ENCODE measurements around the gene B3GNT9. TPM values are rescaled to one million over a fixed set of nuclear protein-coding genes. Genes with fewer than 3 reads are reported as not detected.

The B3GNT9 gene
- total RNA-seq, 1 experiment from 2014 or later, result 11.5 TPM

GRCh38 chr16:67148656-67149275 is 2.0 kb downstream of the B3GNT9 start:
- Histone ChIP-seq H3K36me3 (ENCODE audit: insufficient read depth, low read length, poor library complexity, severe bottlenecking) (peaks cover 48% of the 10 kb centered on the region), H3K27ac (ENCODE audit: low read depth, low read length, poor library complexity, severe bottlenecking) (no peak overlapping the region), H3K27me3 (replicated peaks; ENCODE audit: insufficient read depth, low read depth, low read length, poor library complexity) (no peaks in the 10 kb centered on the region), H3K4me1 (ENCODE audit: insufficient read depth, low read length, poor library complexity, severe bottlenecking) (peaks cover 9% of the 10 kb centered on the region), H3K9me3 (ENCODE audit: low read depth, low read length, poor library complexity, severe bottlenecking) (no peaks in the 10 kb centered on the region), H3K4me3 (ENCODE audit: low read depth, low read length, poor library complexity, severe bottlenecking) (no peak overlapping the region)
- intact Hi-C loops (cut with micrococcal nuclease; ENCODE audit: unreplicated experiment), result no loop called here
- no peak for TF ChIP-seq CTCF (conservative IDR thresholded peaks at IDR 0.05; ENCODE audit: low read depth, low read length)
- TF ChIP-seq EZH2 (IDR thresholded peaks at IDR 0.05; ENCODE audit: borderline replicate concordance, low read depth, low read length, poor library complexity, severe bottlenecking), result no peak
- no peak for DNase-seq (ENCODE audit: low spot score)
- BruUV-seq (replicated peaks), result no TSS peak
- ChIA-PET CTCF (no interaction called here), POLR2A (ENCODE audit: low non-redundant PET) (no interaction called here)

- CTCF ChIA-PET, result no interaction called here
- TSS peak; percentile 44 for BruUV-seq (replicated peaks)
- H3K9me3 ChIP-seq (ENCODE audit: low read depth, low read length, poor library complexity, severe bottlenecking), result no peaks in the 10 kb centered on the region
- no peak overlapping the region for H3K27ac ChIP-seq (ENCODE audit: low read depth, low read length, poor library complexity, severe bottlenecking)
- DNase-seq (ENCODE audit: low spot score), result no peak
- POLR2A ChIA-PET (ENCODE audit: low non-redundant PET), result no interaction called here
- TF ChIP-seq EZH2 (IDR thresholded peaks at IDR 0.05; ENCODE audit: borderline replicate concordance, low read depth, low read length, poor library complexity, severe bottlenecking), result no peak
- TF ChIP-seq CTCF (conservative IDR thresholded peaks at IDR 0.05; ENCODE audit: low read depth, low read length), result no peak
- intact Hi-C loops (cut with micrococcal nuclease; ENCODE audit: unreplicated experiment), result no loop called here
- no peak overlapping the region for H3K4me3 ChIP-seq (ENCODE audit: low read depth, low read length, poor library complexity, severe bottlenecking)
- peaks cover 9% of the 10 kb centered on the region for H3K4me1 ChIP-seq (ENCODE audit: insufficient read depth, low read length, poor library complexity, severe bottlenecking)
- peaks cover 53% of the 10 kb centered on the region for H3K36me3 ChIP-seq (ENCODE audit: insufficient read depth, low read length, poor library complexity, severe bottlenecking)
- H3K27me3 ChIP-seq (replicated peaks; ENCODE audit: insufficient read depth, low read depth, low read length, poor library complexity), result no peaks in the 10 kb centered on the region
Measured at GRCh38 chr16:67148221-67148620, 2.6 kb downstream of the B3GNT9 start.

- Histone ChIP-seq H3K4me3 (ENCODE audit: low read depth, low read length, poor library complexity, severe bottlenecking) (no peak overlapping the region), H3K27me3 (replicated peaks; ENCODE audit: insufficient read depth, low read depth, low read length, poor library complexity) (no peaks in the 10 kb centered on the region), H3K4me1 (ENCODE audit: insufficient read depth, low read length, poor library complexity, severe bottlenecking) (peaks cover 9% of the 10 kb centered on the region), H3K27ac (ENCODE audit: low read depth, low read length, poor library complexity, severe bottlenecking) (no peak overlapping the region), H3K9me3 (ENCODE audit: low read depth, low read length, poor library complexity, severe bottlenecking) (no peaks in the 10 kb centered on the region), H3K36me3 (ENCODE audit: insufficient read depth, low read length, poor library complexity, severe bottlenecking) (peaks cover 59% of the 10 kb centered on the region)
- no TSS peak for BruUV-seq (replicated peaks)
- ChIA-PET POLR2A (ENCODE audit: low non-redundant PET) (no interaction called here), CTCF (no interaction called here)
- intact Hi-C loops (cut with micrococcal nuclease; ENCODE audit: unreplicated experiment), result no loop called here
- no peak for DNase-seq (ENCODE audit: low spot score)
- no peak for TF ChIP-seq CTCF (conservative IDR thresholded peaks at IDR 0.05; ENCODE audit: low read depth, low read length)
- TF ChIP-seq EZH2 (IDR thresholded peaks at IDR 0.05; ENCODE audit: borderline replicate concordance, low read depth, low read length, poor library complexity, severe bottlenecking), result no peak
Measured at GRCh38 chr16:67147437-67148140, 3.2 kb downstream of the B3GNT9 start.

Measured in A673 (cell line).